HG02970 (cell line): Measurements from ENCODE around the gene LRRC10B.

Experiments used
- ATAC-seq: cut with Tn5 transposase; IDR thresholded peaks from one replicate; pipeline ENCODE4 v1.9.1; 2021; ENCODE audit warnings: mild to moderate bottlenecking, moderate library complexity, moderate number of reproducible peaks; ENCODE audit not compliant: unreplicated experiment, low FRiP score

The LRRC10B gene

DNA sequence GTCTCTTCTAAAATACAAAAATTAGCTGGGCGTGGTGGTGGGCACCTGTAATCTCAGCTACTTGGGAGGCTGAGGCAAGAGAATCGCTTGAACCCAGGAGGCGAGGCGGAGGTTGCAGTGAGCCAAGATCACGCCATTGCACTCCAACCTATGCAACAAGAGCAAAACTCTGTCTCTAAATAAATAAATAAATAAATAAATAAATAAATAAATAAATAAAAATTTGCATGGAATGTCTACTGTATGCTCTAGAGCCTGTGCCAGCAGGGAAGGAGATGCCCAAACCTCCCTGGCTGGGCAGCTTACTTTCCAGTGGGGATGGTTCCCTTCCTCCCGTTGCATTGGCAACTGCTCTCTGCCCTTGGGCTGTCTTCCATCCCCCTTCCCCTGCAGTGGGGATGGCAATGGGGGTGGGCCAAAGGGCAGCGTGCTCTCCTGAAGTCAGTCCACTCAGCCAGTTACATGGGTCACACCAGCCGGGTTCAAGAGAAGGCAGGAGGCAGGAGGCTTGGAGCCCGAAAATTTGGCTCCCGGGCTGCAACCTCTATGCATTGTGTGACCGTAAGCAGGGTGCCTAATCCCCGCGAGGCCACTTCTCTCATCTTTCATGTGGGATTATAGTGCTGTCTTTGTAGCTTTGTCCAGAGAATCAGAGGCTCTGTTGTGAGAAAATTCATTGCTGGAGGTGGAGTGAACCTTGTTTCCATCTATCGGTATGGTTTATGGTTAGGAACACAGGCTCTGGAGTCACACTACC lies 1.4 kb upstream of the LRRC10B start:
- no peak for ATAC-seq

DNA sequence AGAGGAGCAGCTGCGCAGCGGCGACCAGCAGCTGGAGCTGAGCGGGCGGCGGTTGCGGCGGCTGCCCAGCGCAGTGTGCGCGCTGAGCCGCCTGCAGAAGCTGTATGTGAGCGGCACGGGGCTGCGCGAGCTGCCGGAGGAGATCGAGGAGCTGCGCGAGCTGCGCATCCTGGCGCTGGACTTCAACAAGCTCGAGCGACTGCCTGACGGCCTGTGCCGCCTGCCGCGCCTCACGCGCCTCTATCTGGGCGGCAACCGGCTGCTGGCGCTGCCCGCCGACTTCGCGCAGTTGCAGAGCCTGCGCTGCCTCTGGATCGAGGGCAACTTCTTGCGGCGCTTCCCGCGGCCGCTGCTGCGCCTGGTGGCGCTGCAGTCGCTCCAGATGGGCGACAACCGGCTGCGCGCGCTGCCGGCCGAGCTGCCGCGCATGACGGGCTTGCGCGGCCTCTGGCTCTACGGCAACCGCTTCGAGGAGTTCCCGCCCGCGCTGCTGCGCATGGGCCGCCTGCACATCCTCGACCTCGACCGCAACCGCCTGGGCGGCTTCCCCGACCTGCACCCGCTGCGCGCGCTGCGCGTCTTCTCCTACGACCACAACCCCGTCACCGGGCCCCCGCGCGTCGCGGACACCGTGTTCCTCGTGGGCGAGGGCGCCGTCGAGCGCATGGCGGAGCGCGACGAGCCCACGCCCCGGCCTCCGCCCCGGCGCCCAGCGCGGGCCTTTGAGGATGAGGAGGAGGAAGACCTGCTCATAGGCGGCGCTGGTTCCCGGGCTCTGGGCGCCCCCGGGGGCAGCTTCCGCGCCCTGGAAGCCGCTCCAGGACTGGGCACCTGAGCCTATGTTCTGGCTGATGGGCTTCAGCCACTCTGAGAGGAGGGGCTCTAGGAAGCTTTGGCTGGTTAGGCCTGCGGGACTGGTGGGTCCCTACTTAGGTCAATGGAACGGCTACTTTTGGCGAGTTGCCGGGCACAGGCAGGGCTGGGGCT lies 787 bp downstream of the LRRC10B start:
- no peak for ATAC-seq

DNA sequence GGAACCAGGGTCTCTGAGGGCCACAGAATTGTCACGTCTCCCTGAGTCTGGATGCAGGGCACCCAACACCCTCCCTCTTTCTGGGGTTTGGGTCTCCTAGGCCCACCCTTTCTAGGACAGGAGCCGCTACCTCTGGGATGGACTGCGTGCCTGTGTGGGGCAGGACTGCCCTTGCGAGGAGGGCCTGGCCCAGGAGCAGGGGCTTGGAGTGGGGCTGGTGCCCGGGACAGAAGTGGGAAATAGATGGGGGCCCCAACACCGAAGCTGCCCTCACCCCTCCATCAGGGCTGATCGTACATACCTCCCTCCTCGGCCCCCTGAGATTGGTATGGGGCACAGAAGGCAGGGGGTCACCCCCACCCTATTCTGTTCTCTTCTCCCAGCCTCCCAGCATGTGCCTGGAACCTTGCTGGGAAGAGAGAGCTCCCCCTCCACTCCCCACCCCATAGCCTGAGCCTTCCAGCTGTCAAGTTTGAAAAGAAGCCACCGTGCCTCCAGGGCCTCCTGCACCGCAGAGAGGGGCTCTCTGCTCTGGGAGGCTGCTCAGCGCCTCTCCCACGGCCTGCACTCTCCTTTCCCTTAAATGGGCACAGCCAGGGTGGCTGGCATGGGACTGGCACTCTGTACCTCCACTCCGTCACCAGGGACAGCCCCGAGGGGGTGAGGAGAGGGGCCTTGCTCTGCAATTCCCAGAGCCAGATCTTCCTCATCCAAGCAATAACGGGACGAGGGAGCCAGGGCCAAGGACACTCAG lies 1.8 kb downstream of the LRRC10B start:
- ATAC-seq, result no peak

DNA sequence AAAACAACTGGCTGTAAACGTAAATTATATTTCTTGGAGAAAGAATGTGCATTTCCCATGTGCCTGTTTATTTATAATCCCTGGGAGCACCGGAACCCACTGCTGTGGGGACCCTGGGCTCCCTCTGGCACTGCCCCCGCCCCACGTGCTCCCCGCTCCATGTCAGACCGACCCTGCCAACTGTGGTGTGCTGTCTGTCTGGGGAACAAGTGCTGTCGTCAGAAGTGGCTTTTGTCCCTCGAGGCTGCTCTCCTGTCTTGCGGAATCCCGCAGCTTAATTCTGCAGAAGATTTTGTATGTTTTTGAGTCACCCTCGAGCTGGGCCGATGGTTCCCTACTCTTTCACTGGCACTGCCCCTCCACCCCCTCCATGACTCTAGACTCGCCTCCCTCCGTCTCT lies 2.4 kb downstream of the LRRC10B start:
- ATAC-seq, result no peak

DNA sequence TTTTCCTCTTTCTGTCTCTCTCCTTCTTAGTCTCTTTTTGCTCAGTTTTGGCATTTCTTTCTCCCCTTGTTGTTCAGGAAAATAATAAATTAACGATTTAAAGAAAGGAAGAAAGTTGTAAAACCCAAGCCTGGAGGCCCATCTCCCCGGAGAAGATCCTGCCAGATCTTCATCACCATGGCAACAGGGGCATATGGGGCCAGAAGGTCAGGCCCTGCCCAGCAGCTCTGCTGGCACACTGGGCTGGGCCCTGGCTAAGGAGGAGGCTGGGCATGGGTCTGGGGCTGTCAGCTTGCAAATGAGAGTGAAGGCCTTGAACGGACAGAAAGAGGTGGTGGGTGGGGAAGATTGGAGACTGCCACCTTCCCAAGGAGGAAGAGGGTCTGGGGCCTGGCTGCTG lies 2.8 kb downstream of the LRRC10B start:
- ATAC-seq, result no peak

DNA sequence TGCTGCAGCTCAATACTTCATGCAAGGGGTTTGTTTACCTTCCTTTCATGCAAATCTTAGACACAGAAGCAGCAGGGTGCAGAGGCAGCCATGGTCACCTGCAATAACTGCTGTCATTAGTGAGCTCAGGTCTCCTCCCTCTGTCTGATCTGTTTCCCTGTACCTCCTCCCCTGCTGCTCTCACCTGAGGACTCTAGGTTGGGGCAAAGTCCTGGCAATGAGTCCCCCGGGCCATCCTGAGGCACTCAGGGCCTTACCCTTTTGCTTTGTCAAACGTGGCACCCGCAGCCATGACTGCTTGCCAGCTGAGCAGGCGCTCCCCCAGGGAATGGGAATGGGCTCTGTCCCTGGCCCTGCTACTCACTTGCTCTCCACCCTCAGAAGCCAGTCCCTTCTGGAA lies 3.9 kb downstream of the LRRC10B start:
- no peak for ATAC-seq

DNA sequence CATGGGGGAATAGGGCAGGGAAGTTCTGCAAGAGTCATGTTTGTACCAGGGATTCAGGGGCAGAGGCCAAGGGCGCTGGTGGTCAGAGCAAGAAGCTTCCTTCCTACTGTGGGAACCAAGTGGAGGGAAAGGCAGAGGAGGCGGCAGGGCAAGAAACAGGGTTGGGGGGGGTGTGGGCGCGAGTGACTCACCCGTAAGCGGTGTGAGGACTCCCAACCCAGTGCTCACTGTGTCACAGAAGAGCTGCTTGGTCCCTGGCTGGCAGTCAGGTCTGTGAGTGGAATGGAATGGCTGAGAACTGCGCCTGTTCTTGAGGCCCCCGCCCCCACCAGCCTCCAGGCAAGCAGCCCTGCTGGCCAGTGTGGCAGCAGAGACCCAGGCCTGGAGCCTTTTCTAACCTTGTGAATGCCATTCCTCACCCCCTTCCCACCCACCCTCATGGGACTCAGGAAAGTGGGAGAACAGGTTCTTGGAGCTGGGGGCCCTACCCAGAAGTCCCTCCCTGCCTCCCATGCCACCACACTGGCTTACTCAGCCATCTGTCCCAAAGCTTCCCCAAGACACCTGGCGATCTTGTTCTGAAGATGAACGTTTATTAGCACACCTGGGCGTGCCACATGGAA lies 4.7 kb downstream of the LRRC10B start:
- no peak for ATAC-seq

DNA sequence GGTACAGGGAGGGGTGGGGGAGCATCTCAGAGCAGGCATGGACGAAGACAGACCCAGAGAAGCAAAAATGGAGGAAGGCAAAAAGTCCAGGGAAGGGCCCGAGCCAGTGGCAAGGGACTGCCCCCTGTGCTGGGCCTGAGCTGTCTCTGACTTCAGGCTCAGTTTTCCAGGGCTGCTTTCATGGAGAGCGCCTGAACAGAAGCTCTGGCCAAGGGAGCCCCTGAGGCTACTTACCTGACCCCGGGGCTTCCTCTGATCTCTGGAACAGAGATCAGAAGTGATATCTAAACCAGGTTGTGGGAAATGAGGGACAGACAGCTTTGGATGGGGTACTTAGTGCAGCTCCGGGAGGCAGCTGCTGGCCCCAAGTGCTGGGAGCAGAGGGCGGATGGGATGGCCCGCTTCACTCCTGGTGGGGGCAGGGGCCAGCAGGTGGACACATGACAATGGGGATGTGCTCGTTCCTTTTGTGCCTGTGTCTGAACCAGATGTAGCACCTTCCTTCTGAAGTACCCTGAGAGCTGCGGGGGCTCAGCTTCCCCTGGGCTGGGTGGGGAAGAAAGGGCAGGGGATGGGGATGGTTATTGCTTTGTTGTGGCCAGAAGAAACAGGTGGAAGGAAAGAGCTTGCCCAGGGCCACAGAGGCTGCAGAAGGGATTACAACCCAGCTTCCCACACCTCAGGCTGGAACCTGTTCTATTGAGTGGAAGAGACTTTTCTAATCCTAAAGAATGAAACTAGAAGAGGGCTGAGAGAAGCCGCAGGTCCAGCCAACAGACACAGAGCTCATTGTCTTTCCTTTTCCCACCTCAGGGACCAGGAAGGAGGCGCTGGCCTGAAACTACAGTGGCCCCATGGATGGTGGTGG lies 5.7 kb downstream of the LRRC10B start:
- no peak for ATAC-seq

DNA sequence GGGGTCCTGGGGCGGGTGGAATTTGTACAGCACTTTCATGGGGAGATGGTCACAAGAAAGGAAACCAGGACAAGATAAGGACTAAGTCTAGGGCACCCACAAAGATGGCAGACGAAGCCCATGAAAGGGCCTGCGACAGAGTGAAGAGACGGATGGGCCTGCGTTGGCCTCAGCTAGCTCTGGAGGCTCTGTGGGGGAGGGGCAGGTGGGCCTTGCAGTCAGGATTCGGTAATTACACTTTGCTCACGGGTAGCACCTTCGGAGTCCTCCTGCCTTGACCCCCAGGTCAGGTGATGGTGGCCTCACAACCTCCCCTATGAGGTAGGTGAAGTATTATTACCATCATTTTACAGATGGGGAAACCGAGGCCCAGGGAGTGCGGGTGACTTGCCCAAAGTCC lies 7.1 kb downstream of the LRRC10B start:
- ATAC-seq, result no peak

DNA sequence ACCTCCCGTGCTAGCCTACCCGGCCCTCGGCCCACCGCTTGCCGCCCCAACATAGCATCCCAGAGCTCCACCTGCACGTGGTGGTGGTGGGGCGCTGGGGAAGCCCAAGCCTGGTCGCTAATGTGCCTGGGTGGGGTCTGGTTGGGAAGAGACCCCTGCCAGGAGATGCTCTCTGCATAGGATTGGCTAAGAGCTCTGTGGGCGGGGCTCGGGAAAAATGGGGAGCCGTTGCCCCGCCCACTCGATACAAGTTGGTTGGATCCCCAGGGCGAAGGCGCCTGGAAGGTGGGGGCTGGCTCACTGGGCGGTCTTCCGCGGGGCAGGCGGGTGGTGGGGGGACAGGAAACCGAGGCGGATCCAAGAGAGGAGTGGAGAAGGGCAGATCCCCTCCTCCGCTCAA lies 7.6 kb downstream of the LRRC10B start:
- no peak for ATAC-seq

DNA sequence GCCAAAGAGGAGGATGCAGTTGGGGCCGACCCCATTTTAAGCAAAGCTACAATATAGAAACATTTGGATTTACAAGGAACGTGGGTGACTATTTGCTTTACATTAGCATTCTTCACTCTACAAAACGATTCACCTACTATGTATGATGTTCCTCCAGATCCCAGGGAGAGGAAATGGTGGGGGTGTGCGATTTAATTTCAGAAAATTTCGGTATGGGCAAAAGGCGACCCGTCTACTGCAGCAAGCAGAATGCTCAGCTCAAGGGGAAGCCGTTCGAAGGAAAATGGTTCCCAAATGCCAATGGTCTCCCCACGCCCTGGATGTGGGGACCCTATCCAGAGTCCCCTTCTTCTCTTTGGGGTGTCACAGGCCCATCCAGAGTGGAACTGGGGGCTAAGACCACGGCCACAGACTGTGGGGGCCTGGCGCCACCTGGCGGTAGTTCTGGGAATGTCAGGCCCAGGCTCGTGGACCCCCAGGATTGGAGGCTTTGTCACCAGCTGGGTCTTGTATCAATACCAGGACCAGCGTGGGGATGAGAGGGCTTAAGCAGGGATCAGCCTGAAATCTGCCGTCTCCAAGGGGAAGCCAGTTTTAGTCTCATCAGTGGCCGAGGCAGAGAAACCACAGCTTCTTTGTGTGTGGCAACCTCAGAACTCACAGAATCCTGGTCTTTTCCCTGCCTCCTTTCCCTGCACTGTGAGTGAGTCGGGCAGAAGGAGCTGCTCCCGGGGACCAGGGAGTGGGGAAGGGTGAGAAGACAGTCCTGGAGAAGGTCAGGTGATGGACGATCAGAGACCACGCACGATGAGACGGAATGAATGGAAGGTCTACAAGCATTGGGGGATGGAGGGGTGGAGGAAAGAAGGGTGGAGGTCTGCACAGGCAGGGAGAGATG lies 8.4 kb downstream of the LRRC10B start:
- ATAC-seq, result no peak

DNA sequence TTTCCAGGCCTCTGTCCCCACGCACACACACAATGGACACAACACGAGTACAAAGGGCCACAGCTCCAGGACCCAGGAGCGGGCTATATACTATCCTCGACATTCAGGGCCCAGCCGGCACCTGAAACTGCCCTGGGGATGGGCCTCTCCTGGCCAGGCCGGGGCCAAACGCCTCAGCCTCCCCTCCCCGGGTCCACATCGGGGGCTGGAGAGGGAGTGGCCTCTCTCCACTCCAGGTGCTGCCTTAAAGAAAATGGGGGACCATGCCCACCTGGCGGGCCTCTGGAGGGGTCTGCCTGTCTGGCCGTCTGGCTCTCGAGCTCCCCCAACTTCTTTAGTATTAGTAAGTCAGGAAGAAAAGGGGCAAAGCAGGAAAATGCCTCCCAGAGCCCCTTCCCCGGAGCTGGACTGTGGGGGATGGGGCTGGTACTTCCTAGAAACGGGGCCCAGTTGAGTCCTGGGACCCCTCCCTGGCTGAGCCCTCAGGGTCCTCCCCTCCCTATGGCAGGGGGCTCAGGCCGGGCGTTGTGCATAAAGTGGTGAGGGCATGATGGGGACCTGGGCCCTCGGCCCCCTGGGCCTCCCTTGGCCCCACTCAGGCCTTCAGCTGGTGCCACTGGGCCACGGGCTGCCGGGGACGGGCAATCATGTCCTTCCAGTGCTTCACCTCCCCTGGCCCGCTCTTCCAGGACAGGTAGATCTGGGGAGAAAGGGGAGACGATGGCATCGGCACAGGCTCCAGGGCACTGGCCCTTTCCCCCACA lies 9.7 kb downstream of the LRRC10B start:
- no peak for ATAC-seq

DNA sequence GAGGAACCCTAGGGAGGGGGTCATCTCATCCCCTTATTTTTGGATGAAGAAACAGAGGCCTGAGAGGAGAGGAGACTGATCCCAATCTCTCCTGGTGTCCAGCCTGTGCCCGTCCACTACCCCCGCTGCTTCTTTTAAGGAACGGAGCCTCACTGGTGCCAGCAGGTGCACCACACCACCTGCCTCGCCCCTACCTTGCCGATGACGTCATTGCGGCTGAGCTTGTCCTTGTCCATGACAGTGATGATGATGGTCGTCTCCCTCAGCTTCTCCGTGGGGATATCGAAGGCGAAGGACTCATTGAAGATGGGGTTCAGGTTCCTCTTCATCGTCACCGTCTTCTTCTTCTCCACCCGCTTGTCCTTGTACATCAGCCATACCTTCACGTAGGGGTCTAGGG lies 14.3 kb downstream of the LRRC10B start:
- ATAC-seq, result no peak

DNA sequence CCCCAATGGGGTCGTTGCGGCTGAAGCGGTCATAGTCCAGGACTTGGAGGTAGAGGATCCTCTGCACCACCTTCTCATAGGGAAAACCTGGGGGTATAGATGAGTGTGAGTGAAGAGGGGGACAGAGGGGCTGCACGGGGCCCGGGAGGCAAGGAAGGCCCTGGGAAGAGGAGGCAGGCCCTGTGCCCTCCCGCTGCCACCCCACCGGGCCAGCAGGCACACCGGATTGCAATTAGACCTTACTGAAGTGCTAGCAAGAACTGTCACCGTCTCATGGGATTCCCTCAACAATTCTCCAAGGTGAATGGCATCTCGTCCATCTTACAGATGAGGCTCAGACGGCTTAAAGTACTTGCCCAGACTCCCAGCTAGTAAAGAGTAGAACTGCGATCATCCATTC lies 15.9 kb downstream of the LRRC10B start:
- ATAC-seq, result no peak

DNA sequence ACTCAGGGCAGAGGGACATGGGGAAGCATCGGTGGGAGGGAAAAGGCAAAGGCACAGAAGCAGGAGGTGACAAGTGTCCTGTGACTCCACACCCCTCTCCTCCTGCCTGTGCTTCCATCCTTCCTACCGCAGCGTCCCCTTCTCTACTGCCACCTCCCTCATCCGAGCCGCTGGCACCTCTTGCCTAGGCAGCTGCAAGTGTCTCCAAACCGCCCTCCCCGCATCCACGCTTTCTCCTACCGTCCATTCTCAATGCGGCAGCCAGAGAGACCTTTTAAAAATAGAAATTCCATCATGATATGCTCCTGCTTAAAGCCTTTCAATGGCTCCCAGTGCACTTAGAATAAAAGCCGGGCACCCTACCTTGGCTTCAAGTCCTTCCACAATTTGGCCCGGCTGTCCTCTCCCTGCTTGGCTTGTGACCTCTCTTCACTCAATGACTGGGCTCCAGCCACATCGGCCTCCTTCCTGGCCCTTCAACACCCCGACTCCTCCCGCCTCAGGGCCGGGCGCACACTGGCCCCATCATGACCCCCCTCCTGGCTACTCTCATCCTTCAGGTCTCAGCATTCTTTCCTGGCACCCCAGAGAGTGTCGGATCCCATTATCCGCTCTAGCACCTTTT lies 16.5 kb downstream of the LRRC10B start:
- ATAC-seq, result no peak

DNA sequence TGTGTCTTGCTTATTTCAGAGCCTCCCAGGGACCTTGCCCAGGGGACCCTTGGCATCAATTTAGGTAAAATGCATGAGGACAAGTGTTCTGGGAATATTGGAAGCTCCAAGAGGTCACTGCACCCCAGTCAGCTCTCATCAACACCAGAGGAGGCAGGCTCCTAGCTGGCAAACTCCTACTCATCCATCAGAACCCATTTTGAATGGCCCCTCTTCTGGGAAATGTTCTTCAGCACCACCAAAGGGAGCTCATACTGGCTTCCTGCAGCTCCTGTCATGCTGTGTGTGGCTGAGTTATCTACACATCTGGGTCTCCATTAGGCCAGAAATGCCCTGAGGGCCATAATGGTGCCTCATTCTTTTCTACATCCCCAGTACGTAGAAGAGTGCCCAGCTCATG lies 17.7 kb downstream of the LRRC10B start:
- ATAC-seq, result no peak

DNA sequence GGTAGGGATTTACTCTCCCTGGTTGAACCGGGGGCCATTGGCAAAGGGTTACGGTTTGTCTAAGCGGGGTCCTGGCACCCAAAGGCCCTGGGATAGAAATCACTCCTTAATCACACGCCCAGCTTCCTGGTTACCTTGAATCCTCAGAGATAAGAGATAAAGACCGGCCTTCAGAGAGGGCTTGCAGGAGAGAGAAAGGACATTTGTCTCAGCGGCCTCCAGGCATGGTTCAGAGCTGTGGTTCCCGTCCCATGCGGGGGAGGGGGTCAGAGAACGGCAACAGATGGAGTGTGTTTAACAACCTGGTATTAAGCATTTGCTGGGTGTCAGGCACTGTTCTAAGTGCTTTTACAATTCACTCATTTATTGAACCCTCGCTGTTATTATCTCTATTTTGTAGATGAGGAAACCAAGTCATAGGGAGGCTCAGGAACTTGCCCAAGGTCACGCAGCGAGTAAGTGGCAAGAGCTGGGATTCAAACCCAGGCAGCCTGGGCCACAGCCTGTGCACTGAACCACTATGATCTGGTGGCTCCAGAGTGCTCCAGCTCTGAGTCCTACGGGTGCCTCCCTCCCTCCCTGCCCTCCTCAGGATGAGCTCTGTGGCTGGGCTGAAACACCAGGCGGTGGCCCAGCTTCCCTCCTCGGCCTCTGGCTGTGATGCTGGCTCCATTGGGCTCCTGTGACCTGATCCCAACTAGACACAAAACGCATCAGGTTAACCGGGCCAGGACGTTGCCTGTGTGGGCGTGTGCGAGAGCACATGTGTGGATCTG lies 18.6 kb downstream of the LRRC10B start:
- ATAC-seq, result no peak
